Measurements from ENCODE around the gene PIGO.
A peak's percentile ranks its signal among the peaks of the same experiment; 100 is the strongest.

The PIGO gene

GRCh38 chr9:35079426-35080341 is 16.7 kb downstream of the PIGO start, which contains the start of gene FANCG:
FANCG (minus strand) TSS chr9:35079942; CDS start chr9:35079524, 418 bp downstream.
- DNase-seq (ENCODE audit: low spot score), result peak; percentile 91
- TF ChIP-seq CTCF (IDR thresholded peaks at IDR 0.05; ENCODE audit: extremely low read depth, insufficient read depth, missing control alignments), result no peak
- in situ Hi-C loops (cut with MboI; ENCODE audit: low pct_unique_long_range_greater_than_20kb, low sequenced_read_pairs, unreplicated experiment), result no loop called here

- in situ Hi-C loops (cut with MboI; ENCODE audit: low pct_unique_long_range_greater_than_20kb, low sequenced_read_pairs, unreplicated experiment), result no loop called here
- no peak for TF ChIP-seq CTCF (IDR thresholded peaks at IDR 0.05; ENCODE audit: extremely low read depth, insufficient read depth, missing control alignments)
- DNase-seq (ENCODE audit: low spot score), result no peak
Measured at GRCh38 chr9:35079041-35079425, 17.4 kb downstream of the PIGO start.

GRCh38 chr9:35078066-35078465 is 18.3 kb downstream of the PIGO start:
- in situ Hi-C loops (cut with MboI; ENCODE audit: low pct_unique_long_range_greater_than_20kb, low sequenced_read_pairs, unreplicated experiment), result no loop called here
- DNase-seq (ENCODE audit: low spot score), result no peak
- no peak for TF ChIP-seq CTCF (IDR thresholded peaks at IDR 0.05; ENCODE audit: extremely low read depth, insufficient read depth, missing control alignments)

- DNase-seq (ENCODE audit: low spot score), result no peak
- TF ChIP-seq CTCF (IDR thresholded peaks at IDR 0.05; ENCODE audit: extremely low read depth, insufficient read depth, missing control alignments), result no peak
- in situ Hi-C loops (cut with MboI; ENCODE audit: low pct_unique_long_range_greater_than_20kb, low sequenced_read_pairs, unreplicated experiment), result no loop called here
Measured at GRCh38 chr9:35076848-35077247, 19.5 kb downstream of the PIGO start.

- TF ChIP-seq CTCF (IDR thresholded peaks at IDR 0.05; ENCODE audit: extremely low read depth, insufficient read depth, missing control alignments), result no peak
- DNase-seq (ENCODE audit: low spot score), result no peak
- in situ Hi-C loops (cut with MboI; ENCODE audit: low pct_unique_long_range_greater_than_20kb, low sequenced_read_pairs, unreplicated experiment), result no loop called here
Measured at GRCh38 chr9:35075358-35075757, 21.0 kb downstream of the PIGO start.

GRCh38 chr9:35074791-35075190 is 21.6 kb downstream of the PIGO start:
- in situ Hi-C loops (cut with MboI; ENCODE audit: low pct_unique_long_range_greater_than_20kb, low sequenced_read_pairs, unreplicated experiment), result no loop called here
- TF ChIP-seq CTCF (IDR thresholded peaks at IDR 0.05; ENCODE audit: extremely low read depth, insufficient read depth, missing control alignments), result no peak
- DNase-seq (ENCODE audit: low spot score), result no peak
